Measurements from ENCODE around the gene KCP.

GRCh38 chr7:128911423-128912031 lies 1.0 kb upstream of the KCP start:
- TF ChIP-seq CTCF (conservative IDR thresholded peaks at IDR 0.05; ENCODE audit: low read length) (no peak), EZH2phosphoT487 (IDR thresholded peaks at IDR 0.05; ENCODE audit: borderline replicate concordance) (no peak)
